NCI-H82 (cell line): ENCODE data around the gene AHI1.

Source experiments
- DNase-seq: peaks from one replicate; lab custom pipeline; 2025; lab: John Stamatoyannopoulos, UW

Gene AHI1

GRCh38 chr6:135325624-135326424, 171.7 kb downstream of the AHI1 start:
- DNase-seq, result no peak

GRCh38 chr6:135324531-135324930, 173.0 kb downstream of the AHI1 start:
- no peak for DNase-seq

GRCh38 chr6:135323979-135324378, 173.6 kb downstream of the AHI1 start:
- no peak for DNase-seq

- no peak for DNase-seq
Measured at GRCh38 chr6:135323202-135323668, 174.3 kb downstream of the AHI1 start.

- no peak for DNase-seq
Measured at GRCh38 chr6:135322427-135323201, 174.9 kb downstream of the AHI1 start.

- no peak for DNase-seq
Measured at GRCh38 chr6:135320721-135321621, 176.6 kb downstream of the AHI1 start.

GRCh38 chr6:135319819-135320218, 177.7 kb downstream of the AHI1 start:
- no peak for DNase-seq

GRCh38 chr6:135318738-135319469, 178.6 kb downstream of the AHI1 start:
- DNase-seq, result no peak

GRCh38 chr6:135314543-135314942, 183.0 kb downstream of the AHI1 start:
- DNase-seq, result no peak

- no peak for DNase-seq
Measured at GRCh38 chr6:135311446-135312200, 185.9 kb downstream of the AHI1 start.

GRCh38 chr6:135310291-135310690, 187.2 kb downstream of the AHI1 start:
- no peak for DNase-seq

- no peak for DNase-seq
Measured at GRCh38 chr6:135306740-135307420, 190.7 kb downstream of the AHI1 start.

- DNase-seq, result no peak
Measured at GRCh38 chr6:135306166-135306565, 191.4 kb downstream of the AHI1 start.

- DNase-seq, result no peak
Measured at GRCh38 chr6:135305684-135306083, 191.9 kb downstream of the AHI1 start.

GRCh38 chr6:135304883-135305282, 192.7 kb downstream of the AHI1 start:
- DNase-seq, result no peak

- no peak for DNase-seq
Measured at GRCh38 chr6:135301304-135301703, 196.2 kb downstream of the AHI1 start.

- no peak for DNase-seq
Measured at GRCh38 chr6:135300576-135300975, 197.0 kb downstream of the AHI1 start.

- DNase-seq, result no peak
Measured at GRCh38 chr6:135299256-135299655, 198.3 kb downstream of the AHI1 start.

GRCh38 chr6:135298455-135298854, 199.1 kb downstream of the AHI1 start:
- DNase-seq, result no peak

GRCh38 chr6:135296715-135297114, 200.8 kb downstream of the AHI1 start:
- no peak for DNase-seq
